Epithelial cell of proximal tubule (primary cell): ENCODE measurements around the gene CBX2. TPM values are rescaled to one million over a fixed set of nuclear protein-coding genes. Genes with fewer than 3 reads are reported as not detected.
A peak's percentile ranks its signal among the peaks of the same experiment; 100 is the strongest.

Experiments
- DNase-seq: peaks from one replicate; pipeline ENCODE4 v3.0.0-alpha.2; 2011; ENCODE audit warnings: low read depth
- H3K4me3 ChIP-seq: 2 replicates; pipeline ENCODE4 v1.5.1; 2011; ENCODE audit warnings: low read depth, mild to moderate bottlenecking, low read length
- total RNA-seq: library from RNA; depleted of rRNA; stranded (reverse); fragments of >200 nt; gene quantifications from 2 replicates; pipeline ENCODE4 v1.2.3, GENCODE V29; 2015
- TF ChIP-seq, protein P1 (sequence below): conservative IDR thresholded peaks from 2 replicates; pipeline ENCODE4 v1.5.1; 2012; ENCODE audit warnings: low read depth, mild to moderate bottlenecking, low read length

The CBX2 gene
- total RNA-seq, 1 donor from 2014 or later = 7.6 TPM

DNA sequence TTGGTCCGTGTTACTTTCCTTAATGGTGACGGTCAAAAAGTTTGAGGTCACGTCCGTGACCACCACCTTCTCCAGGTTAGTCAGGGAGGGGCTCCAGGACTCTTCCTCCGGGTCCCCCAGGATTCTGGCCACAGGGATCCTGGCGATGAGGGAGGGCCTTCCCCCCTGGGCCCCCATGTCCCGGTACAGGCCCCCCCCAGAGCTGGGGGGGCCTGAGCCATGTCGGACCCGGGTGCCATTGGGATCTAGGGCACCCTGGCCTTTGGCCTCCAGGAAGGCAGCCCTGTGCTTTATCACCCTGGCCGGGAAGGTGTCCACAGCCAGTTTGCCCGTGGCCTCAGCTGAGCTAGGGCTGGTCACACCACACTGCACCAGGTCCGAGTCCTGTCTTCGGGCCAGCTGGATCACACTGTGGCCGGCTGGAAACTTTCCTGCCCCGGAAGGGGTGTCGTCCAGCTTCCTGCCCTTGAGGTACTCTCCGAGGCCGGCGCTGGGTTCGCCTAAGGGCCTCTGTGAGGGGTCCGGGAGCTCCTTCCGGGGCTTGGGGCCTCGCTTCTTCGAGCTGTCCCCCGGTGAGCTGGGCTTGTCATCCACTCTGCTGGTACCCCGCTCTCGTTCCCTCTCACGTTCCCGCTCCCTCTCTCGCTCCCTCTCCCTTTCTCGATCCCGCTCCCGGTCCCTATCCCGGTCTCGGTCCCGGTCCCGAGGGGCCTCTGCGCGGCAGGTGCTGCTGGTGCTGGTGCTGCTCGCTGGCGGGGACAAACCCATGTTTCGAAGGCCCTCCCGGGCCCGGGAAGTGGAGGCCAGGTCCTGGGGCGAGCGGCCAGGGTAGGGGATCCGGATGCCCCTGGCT, 16.9 kb downstream of the CBX2 start:
- no peak overlapping the region for H3K4me3 ChIP-seq

GRCh38 chr17:79795795-79796443, 18.0 kb downstream of the CBX2 start:
- peak overlapping the region; percentile 73 for H3K4me3 ChIP-seq
- TF ChIP-seq, protein P1, sequence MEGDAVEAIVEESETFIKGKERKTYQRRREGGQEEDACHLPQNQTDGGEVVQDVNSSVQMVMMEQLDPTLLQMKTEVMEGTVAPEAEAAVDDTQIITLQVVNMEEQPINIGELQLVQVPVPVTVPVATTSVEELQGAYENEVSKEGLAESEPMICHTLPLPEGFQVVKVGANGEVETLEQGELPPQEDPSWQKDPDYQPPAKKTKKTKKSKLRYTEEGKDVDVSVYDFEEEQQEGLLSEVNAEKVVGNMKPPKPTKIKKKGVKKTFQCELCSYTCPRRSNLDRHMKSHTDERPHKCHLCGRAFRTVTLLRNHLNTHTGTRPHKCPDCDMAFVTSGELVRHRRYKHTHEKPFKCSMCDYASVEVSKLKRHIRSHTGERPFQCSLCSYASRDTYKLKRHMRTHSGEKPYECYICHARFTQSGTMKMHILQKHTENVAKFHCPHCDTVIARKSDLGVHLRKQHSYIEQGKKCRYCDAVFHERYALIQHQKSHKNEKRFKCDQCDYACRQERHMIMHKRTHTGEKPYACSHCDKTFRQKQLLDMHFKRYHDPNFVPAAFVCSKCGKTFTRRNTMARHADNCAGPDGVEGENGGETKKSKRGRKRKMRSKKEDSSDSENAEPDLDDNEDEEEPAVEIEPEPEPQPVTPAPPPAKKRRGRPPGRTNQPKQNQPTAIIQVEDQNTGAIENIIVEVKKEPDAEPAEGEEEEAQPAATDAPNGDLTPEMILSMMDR = no peak
- DNase-seq = no peak

More for the DNA sequence above, 16.9 kb downstream of the CBX2 start:
- DNase-seq = no peak
- TF ChIP-seq, protein P1 = no peak

DNA sequence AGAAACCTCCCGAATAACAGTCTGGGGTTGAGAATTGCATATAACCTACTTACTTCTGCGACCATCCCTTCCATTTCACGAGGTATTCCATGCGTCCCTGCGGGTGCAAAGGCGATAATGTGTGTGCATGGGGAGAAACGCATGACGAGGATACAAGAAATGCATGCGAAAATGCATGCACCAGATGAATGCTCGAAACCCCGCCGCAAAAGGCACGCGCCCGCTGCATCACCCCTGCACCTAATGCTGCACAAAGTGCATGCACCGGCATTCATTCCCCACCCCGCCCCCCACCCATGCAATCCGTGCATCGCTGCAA, 18.5 kb downstream of the CBX2 start:
- peak overlapping the region; percentile 73 for H3K4me3 ChIP-seq
- TF ChIP-seq, protein P1 = no peak
- DNase-seq = no peak

- peak within 1 kb of the TSS; percentile 73 for H3K4me3 ChIP-seq
- TF ChIP-seq, protein P1 = no peak
- peak; percentile 73 for DNase-seq
Measured at GRCh38 chr17:79796763-79797491, 19.0 kb downstream of the CBX2 start, which contains the start of gene CBX8. Gene CBX8 (minus strand): TSS chr17:79797077. CDS start chr17:79796998, 79 bp downstream.

DNA sequence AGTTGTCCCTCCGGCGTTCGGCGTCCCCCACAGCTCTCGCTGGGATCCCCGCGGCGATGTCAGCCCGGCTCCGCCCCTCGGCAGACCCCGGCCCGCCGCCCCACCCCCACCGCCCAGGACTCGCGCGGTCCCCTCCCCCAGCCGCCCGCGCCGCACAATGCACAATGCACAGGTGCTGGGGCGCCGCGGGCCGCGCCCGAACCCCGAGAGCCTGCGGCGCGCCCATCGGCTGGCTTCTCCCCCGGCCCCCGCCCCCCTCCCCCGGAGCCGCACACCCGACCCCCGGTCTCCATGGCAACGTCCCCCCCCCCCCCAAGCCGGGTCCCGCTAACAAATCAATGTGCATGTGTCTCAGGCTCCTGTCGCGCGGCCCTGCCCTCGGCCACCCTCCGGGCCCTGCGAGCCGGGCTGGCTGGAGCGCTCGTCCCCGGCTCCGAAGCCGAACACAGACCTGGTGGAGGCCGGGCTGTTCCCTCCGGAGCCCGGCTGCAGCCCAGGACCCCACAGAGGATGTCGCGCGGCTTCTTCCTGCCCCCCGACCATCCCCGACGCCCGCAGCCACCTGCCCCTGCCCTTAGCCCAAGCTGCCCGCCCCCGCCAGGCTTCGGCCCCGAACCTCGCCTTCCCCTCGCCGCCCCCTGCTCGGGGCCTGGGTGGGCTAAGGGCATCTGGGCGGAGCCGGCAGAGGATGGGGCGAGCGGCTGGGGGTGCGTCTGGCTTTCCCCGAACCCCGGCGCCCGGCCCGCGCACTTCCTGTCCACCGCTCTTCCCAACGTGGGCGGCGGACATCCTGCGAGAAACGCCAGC, 19.7 kb downstream of the CBX2 start:
- H3K4me3 ChIP-seq = peak overlapping the region; percentile 50
- TF ChIP-seq, protein P1 = no peak
- DNase-seq = no peak

- H3K4me3 ChIP-seq = peak overlapping the region; percentile 50
- TF ChIP-seq, protein P1 = no peak
- DNase-seq = no peak
Measured at GRCh38 chr17:79798299-79799173, 20.6 kb downstream of the CBX2 start.
